ENCODE measurements around the gene SOCS6. TPM values are rescaled to one million over a fixed set of nuclear protein-coding genes. Genes with fewer than 3 reads are reported as not detected.

The SOCS6 gene
- polyA plus RNA-seq (2011; rRNA removed) (72.1 and 88.2 TPM in 2 replicates), polyA plus RNA-seq (2017; fragmentation: RNase III; extraction: RNeasy Plus Mini Kit Qiagen cat#74134 plus additional on column Dnase treatment) (29.8 to 36.5 TPM (median 31.2 TPM) in 3 replicates), polyA minus RNA-seq (2011; rRNA and poly(A)+ RNA removed) (137 and 146 TPM in 2 replicates)
- 26.2 and 34.1 TPM in 2 replicates for polyA plus RNA-seq (2012; cell fraction: cytosol; rRNA removed)
- 25.7 and 26.8 TPM in 2 replicates for polyA plus RNA-seq (2012; cell fraction: nucleus; rRNA removed)

GRCh38 chr18:70288851-70289328, at the start of gene SOCS6:
Gene SOCS6, plus strand, starts transcription at chr18:70289045. Its CDS starts 35,624 bp downstream, at chr18:70324669.
- peak; percentile 46 to 83 for ATAC-seq
- POLR2A ChIA-PET, result interaction anchor here (1.0 kb wide), 1 partner anchor 145 kb away, joined by 3 read pairs; no protein-coding TSS in a partner anchor
- DNase-seq (ENCODE audit: low read depth in 1 of 2, low spot score in 1 of 2), result no peak
- CTCF ChIA-PET, result no interaction called here
- Histone ChIP-seq H3K4me3 (peak within 1 kb of the TSS; percentile 89), H3K4me1 (peaks cover 46% of the 10 kb centered on the region), H3K9me3 (no peaks in the 10 kb centered on the region), H3K4me2 (peak within 1 kb of the TSS; percentile 97), H3K27ac (peak within 1 kb of the TSS; percentile 95 to 100)
- no peak for FAIRE-seq
- no CpG with 5 or more reads among the region's 77 CpGs for WGBS (ENCODE audit: missing lambda C conversion rate)
- no peak for TF ChIP-seq HDAC2 (IDR thresholded peaks at IDR 0.05)
- TF ChIP-seq ZNF302 (CRISPR knock-in tag; IDR thresholded peaks at IDR 0.05), result no peak
- no peak for TF ChIP-seq CEBPB (IDR thresholded peaks at IDR 0.05)
- no peak; a peak in 1 of 5 replicates for TF ChIP-seq RAD21 (conservative IDR thresholded peaks at IDR 0.05 in 1 of 2, IDR thresholded peaks at IDR 0.05 in 1 of 2)
- TF ChIP-seq JUN (IDR thresholded peaks at IDR 0.05), result peak; percentile 41 to 71; a peak in 2 of 5 replicates
- no peak for TF ChIP-seq TP53 (CRISPR knock-in tag; IDR thresholded peaks at IDR 0.05)
- no peak for TF ChIP-seq FOSB (CRISPR knock-in tag; IDR thresholded peaks at IDR 0.05)
- no peak for TF ChIP-seq POLR2AphosphoS2 (conservative IDR thresholded peaks at IDR 0.05; ENCODE audit: low read length)
- no peak for TF ChIP-seq EHMT2 (IDR thresholded peaks at IDR 0.05; ENCODE audit: low read depth)
- TF ChIP-seq RARB (CRISPR knock-in tag; IDR thresholded peaks at IDR 0.05), result no peak
- TF ChIP-seq ZC3H11A (IDR thresholded peaks at IDR 0.05), result no peak
- peak; percentile 58 for TF ChIP-seq POLR2A (IDR thresholded peaks at IDR 0.05; ENCODE audit: low read length)
- TF ChIP-seq HEYL (CRISPR knock-in tag; IDR thresholded peaks at IDR 0.05), result no peak
- no peak for TF ChIP-seq RNF2 (IDR thresholded peaks at IDR 0.05; ENCODE audit: borderline replicate concordance, low read depth)
- no peak for TF ChIP-seq KDM1A (IDR thresholded peaks at IDR 0.05; ENCODE audit: low read depth)
- TF ChIP-seq MAZ (IDR thresholded peaks at IDR 0.05; ENCODE audit: borderline replicate concordance, low read depth, low read length), result no peak
- TF ChIP-seq PHF8 (IDR thresholded peaks at IDR 0.05; ENCODE audit: borderline replicate concordance, low read depth), result peak; percentile 37; the same call in 1 of the 2 replicates
- no peak for TF ChIP-seq RFX5 (IDR thresholded peaks at IDR 0.05)
- TF ChIP-seq E2F6 (IDR thresholded peaks at IDR 0.05; ENCODE audit: borderline replicate concordance, low read depth), result no peak
- no peak for TF ChIP-seq SREBF2 (IDR thresholded peaks at IDR 0.05)
- TF ChIP-seq CBX2 (IDR thresholded peaks at IDR 0.05; ENCODE audit: borderline replicate concordance, low read depth), result no peak
- TF ChIP-seq CHD4 (IDR thresholded peaks at IDR 0.05; ENCODE audit: borderline replicate concordance), result no peak
- TF ChIP-seq GATA3 (IDR thresholded peaks at IDR 0.05; ENCODE audit: borderline replicate concordance), result no peak
- TF ChIP-seq TFCP2L1 (CRISPR knock-in tag; IDR thresholded peaks at IDR 0.05), result no peak
- TF ChIP-seq, protein P1, sequence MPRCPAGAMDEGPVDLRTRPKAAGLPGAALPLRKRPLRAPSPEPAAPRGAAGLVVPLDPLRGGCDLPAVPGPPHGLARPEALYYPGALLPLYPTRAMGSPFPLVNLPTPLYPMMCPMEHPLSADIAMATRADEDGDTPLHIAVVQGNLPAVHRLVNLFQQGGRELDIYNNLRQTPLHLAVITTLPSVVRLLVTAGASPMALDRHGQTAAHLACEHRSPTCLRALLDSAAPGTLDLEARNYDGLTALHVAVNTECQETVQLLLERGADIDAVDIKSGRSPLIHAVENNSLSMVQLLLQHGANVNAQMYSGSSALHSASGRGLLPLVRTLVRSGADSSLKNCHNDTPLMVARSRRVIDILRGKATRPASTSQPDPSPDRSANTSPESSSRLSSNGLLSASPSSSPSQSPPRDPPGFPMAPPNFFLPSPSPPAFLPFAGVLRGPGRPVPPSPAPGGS (IDR thresholded peaks at IDR 0.05), result peak; percentile 6; the same call in 1 of the 3 replicates
- no peak for TF ChIP-seq EHF (CRISPR knock-in tag; IDR thresholded peaks at IDR 0.05)
- no peak for TF ChIP-seq CBX8 (IDR thresholded peaks at IDR 0.05)
- TF ChIP-seq, protein P2, sequence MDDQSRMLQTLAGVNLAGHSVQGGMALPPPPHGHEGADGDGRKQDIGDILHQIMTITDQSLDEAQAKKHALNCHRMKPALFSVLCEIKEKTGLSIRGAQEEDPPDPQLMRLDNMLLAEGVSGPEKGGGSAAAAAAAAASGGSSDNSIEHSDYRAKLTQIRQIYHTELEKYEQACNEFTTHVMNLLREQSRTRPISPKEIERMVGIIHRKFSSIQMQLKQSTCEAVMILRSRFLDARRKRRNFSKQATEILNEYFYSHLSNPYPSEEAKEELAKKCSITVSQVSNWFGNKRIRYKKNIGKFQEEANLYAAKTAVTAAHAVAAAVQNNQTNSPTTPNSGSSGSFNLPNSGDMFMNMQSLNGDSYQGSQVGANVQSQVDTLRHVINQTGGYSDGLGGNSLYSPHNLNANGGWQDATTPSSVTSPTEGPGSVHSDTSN (IDR thresholded peaks at IDR 0.05), result no peak
- TF ChIP-seq MAX (IDR thresholded peaks at IDR 0.05), result no peak
- no peak for TF ChIP-seq HOXB5 (CRISPR knock-in tag; IDR thresholded peaks at IDR 0.05)
- TF ChIP-seq HOXB13 (CRISPR knock-in tag; IDR thresholded peaks at IDR 0.05; ENCODE audit: low read depth), result no peak
- no peak for TF ChIP-seq ESRRA (IDR thresholded peaks at IDR 0.05; ENCODE audit: borderline replicate concordance, low read length)
- no peak for TF ChIP-seq RCOR1 (IDR thresholded peaks at IDR 0.05; ENCODE audit: low read depth, low read length)

Measured in A549 (cell line).